ENCODE data around the gene MMP28.
"Not testable (repeated sequence)": the region's sequence is repeated elsewhere in the genome, so short reads cannot be mapped to it uniquely, and the experiment has no call there.

The MMP28 gene

GRCh38 chr17:35765756-35766488 is 29.5 kb downstream of the MMP28 start:
- Mint-ChIP-seq H3K9me3 (no peaks in the 10 kb centered on the region), H3K4me1 (ENCODE audit: low read depth) (peaks cover 12% of the 10 kb centered on the region), H3K36me3 (ENCODE audit: low read depth) (no peaks in the 10 kb centered on the region), H3K27ac (no peak overlapping the region), H3K27me3 (no peaks in the 10 kb centered on the region), H3K4me3 (no peak overlapping the region)
- no peak for DNase-seq

GRCh38 chr17:35765086-35765710 is 30.2 kb downstream of the MMP28 start:
- Mint-ChIP-seq H3K27ac (no peak overlapping the region), H3K4me3 (peak overlapping the region; percentile 83), H3K4me1 (ENCODE audit: low read depth) (peaks cover 12% of the 10 kb centered on the region), H3K9me3 (no peaks in the 10 kb centered on the region), H3K36me3 (ENCODE audit: low read depth) (no peaks in the 10 kb centered on the region), H3K27me3 (no peaks in the 10 kb centered on the region)
- no peak for DNase-seq

GRCh38 chr17:35764123-35764991 is 31.1 kb downstream of the MMP28 start:
- no peaks in the 10 kb centered on the region for H3K36me3 Mint-ChIP-seq (ENCODE audit: low read depth)
- H3K27ac Mint-ChIP-seq, result peak overlapping the region; percentile 67
- H3K4me3 Mint-ChIP-seq, result peak overlapping the region; percentile 83
- no peaks in the 10 kb centered on the region for H3K9me3 Mint-ChIP-seq
- DNase-seq, result peak; percentile 93
- no peaks in the 10 kb centered on the region for H3K27me3 Mint-ChIP-seq
- H3K4me1 Mint-ChIP-seq (ENCODE audit: low read depth), result peaks cover 12% of the 10 kb centered on the region

GRCh38 chr17:35763767-35764122 is 31.7 kb downstream of the MMP28 start:
- Mint-ChIP-seq H3K36me3 (ENCODE audit: low read depth) (no peaks in the 10 kb centered on the region), H3K4me3 (peak overlapping the region; percentile 58), H3K27me3 (no peaks in the 10 kb centered on the region), H3K27ac (peak overlapping the region; percentile 40), H3K9me3 (no peaks in the 10 kb centered on the region), H3K4me1 (ENCODE audit: low read depth) (peaks cover 12% of the 10 kb centered on the region)
- DNase-seq, result no peak

- Mint-ChIP-seq H3K4me3 (no peak overlapping the region), H3K36me3 (ENCODE audit: low read depth) (no peaks in the 10 kb centered on the region)
Measured at GRCh38 chr17:35761601-35762000, 33.8 kb downstream of the MMP28 start.

GRCh38 chr17:35760587-35760986 is 34.9 kb downstream of the MMP28 start, which contains the start of gene C17orf50:
TSS of gene C17orf50 (plus strand) at chr17:35760887. CDS start at chr17:35760942, 55 bp downstream.
- H3K27ac Mint-ChIP-seq, result no peak within 1 kb of the TSS

More at GRCh38 chr17:35761601-35762000, 33.8 kb downstream of the MMP28 start:
- Mint-ChIP-seq H3K27me3 (no peaks in the 10 kb centered on the region), H3K4me1 (ENCODE audit: low read depth) (peaks cover 12% of the 10 kb centered on the region), H3K27ac (no peak overlapping the region), H3K9me3 (no peaks in the 10 kb centered on the region)
- DNase-seq, result no peak

GRCh38 chr17:35757243-35757642 is 38.2 kb downstream of the MMP28 start:
- Mint-ChIP-seq H3K36me3 (ENCODE audit: low read depth) (no peaks in the 10 kb centered on the region), H3K9me3 (no peaks in the 10 kb centered on the region), H3K4me3 (no peak overlapping the region), H3K4me1 (ENCODE audit: low read depth) (no peaks in the 10 kb centered on the region), H3K27me3 (peaks cover 11% of the 10 kb centered on the region), H3K27ac (no peak overlapping the region)
- no peak for DNase-seq

More at GRCh38 chr17:35760587-35760986, 34.9 kb downstream of the MMP28 start, which contains the start of gene C17orf50:
- DNase-seq, result no peak
- H3K36me3 Mint-ChIP-seq (ENCODE audit: low read depth), result no peaks in the 10 kb centered on the region
- H3K9me3 Mint-ChIP-seq, result no peaks in the 10 kb centered on the region
- H3K27me3 Mint-ChIP-seq, result no peaks in the 10 kb centered on the region
- H3K4me3 Mint-ChIP-seq, result no peak within 1 kb of the TSS
- H3K4me1 Mint-ChIP-seq (ENCODE audit: low read depth), result peaks cover 12% of the 10 kb centered on the region

GRCh38 chr17:35752945-35753764 is 42.3 kb downstream of the MMP28 start, which contains the start of gene GAS2L2:
TSS of gene GAS2L2 (minus strand) at chr17:35753239. CDS start at chr17:35752850, 389 bp downstream.
- Mint-ChIP-seq H3K36me3 (ENCODE audit: low read depth) (no peaks in the 10 kb centered on the region), H3K4me3 (no peak within 1 kb of the TSS)
- no peak for DNase-seq

GRCh38 chr17:35752471-35752870 is 43.0 kb downstream of the MMP28 start:
- Mint-ChIP-seq H3K27me3 (peaks cover 53% of the 10 kb centered on the region), H3K9me3 (no peaks in the 10 kb centered on the region), H3K4me3 (no peak overlapping the region), H3K4me1 (ENCODE audit: low read depth) (peaks cover 25% of the 10 kb centered on the region), H3K27ac (no peak overlapping the region), H3K36me3 (ENCODE audit: low read depth) (no peaks in the 10 kb centered on the region)
- no peak for DNase-seq

More at GRCh38 chr17:35752945-35753764, 42.3 kb downstream of the MMP28 start, which contains the start of gene GAS2L2:
- Mint-ChIP-seq H3K9me3 (no peaks in the 10 kb centered on the region), H3K27ac (no peak within 1 kb of the TSS), H3K4me1 (ENCODE audit: low read depth) (peaks cover 20% of the 10 kb centered on the region), H3K27me3 (peaks cover 51% of the 10 kb centered on the region)

- H3K27ac Mint-ChIP-seq; H3K4me3 Mint-ChIP-seq; DNase-seq; H3K36me3 Mint-ChIP-seq (ENCODE audit: low read depth); H3K9me3 Mint-ChIP-seq: not testable (repeated sequence)
- Mint-ChIP-seq H3K4me1 (ENCODE audit: low read depth) (peaks cover 25% of the 10 kb centered on the region), H3K27me3 (peaks cover 53% of the 10 kb centered on the region)
Measured at GRCh38 chr17:35751541-35751940, 43.9 kb downstream of the MMP28 start.

- Mint-ChIP-seq H3K27me3 (peaks cover 53% of the 10 kb centered on the region), H3K36me3 (ENCODE audit: low read depth) (no peaks in the 10 kb centered on the region), H3K4me3 (no peak overlapping the region)
Measured at GRCh38 chr17:35750526-35751395, 44.7 kb downstream of the MMP28 start.

GRCh38 chr17:35749560-35750412 is 45.7 kb downstream of the MMP28 start:
- Mint-ChIP-seq H3K36me3 (ENCODE audit: low read depth) (no peaks in the 10 kb centered on the region), H3K9me3 (no peaks in the 10 kb centered on the region), H3K27ac (no peak overlapping the region), H3K4me1 (ENCODE audit: low read depth) (peaks cover 25% of the 10 kb centered on the region), H3K27me3 (peaks cover 53% of the 10 kb centered on the region), H3K4me3 (peak overlapping the region; percentile 23)
- DNase-seq, result no peak

More at GRCh38 chr17:35750526-35751395, 44.7 kb downstream of the MMP28 start:
- Mint-ChIP-seq H3K9me3 (no peaks in the 10 kb centered on the region), H3K4me1 (ENCODE audit: low read depth) (peaks cover 25% of the 10 kb centered on the region), H3K27ac (no peak overlapping the region)
- no peak for DNase-seq
